GM15510 (cell line): ENCODE measurements around the gene MXRA8.

Experiments
- POLR2A ChIP-seq: IDR thresholded peaks from 3 replicates; pipeline ENCODE4 v1.6.1; 2011; ENCODE audit warnings: borderline replicate concordance; ENCODE audit not compliant: insufficient read length; ENCODE audit errors: extremely low read depth

The MXRA8 gene, protein sequence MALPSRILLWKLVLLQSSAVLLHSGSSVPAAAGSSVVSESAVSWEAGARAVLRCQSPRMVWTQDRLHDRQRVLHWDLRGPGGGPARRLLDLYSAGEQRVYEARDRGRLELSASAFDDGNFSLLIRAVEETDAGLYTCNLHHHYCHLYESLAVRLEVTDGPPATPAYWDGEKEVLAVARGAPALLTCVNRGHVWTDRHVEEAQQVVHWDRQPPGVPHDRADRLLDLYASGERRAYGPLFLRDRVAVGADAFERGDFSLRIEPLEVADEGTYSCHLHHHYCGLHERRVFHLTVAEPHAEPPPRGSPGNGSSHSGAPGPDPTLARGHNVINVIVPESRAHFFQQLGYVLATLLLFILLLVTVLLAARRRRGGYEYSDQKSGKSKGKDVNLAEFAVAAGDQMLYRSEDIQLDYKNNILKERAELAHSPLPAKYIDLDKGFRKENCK

DNA sequence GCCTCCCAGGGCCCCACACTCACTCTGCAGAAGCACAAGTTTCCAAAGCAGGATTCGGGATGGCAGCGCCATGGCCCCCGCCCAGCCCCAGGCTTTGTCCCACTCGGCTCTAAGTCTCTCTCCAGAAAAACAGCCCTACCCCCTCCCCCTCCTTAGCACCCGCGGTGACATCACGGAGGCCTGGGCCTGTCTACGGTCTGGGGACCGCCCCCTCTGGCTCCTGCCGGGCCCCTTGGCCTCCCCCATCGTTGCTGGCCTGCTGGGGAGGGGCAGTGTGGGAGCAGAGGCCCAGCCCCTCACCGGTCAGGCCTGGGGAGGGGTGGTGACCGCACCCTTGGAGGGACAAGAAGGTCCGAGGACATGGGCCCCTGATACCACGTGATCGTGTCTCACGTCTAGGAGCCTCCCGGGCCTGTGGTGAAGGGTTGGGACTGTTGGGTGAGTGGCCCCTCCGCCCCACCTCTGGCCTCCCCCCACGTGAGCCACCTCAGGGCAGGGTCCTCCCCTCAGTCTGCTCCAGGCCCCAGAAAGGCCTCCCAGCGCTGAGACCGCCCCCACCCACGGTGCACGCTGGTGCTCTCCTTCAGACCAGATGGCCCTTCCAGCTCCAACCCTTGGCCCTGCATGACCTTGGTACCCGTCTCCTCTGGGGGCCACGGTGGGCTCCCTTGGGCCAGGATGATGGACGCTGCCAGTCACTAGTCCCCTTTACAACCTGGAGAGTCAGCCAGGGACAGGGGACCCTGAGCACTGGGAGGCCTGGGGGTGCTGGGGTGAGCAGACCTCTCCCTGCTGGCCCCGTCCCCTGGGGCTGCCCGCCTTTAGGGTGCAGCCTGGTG is at the start of gene MXRA8:
Gene MXRA8, minus strand, starts transcription at position 123 of the 839 bp plus-strand sequence. Its CDS starts 51 bp downstream, at position 72.
- TF ChIP-seq POLR2A: no peak

DNA sequence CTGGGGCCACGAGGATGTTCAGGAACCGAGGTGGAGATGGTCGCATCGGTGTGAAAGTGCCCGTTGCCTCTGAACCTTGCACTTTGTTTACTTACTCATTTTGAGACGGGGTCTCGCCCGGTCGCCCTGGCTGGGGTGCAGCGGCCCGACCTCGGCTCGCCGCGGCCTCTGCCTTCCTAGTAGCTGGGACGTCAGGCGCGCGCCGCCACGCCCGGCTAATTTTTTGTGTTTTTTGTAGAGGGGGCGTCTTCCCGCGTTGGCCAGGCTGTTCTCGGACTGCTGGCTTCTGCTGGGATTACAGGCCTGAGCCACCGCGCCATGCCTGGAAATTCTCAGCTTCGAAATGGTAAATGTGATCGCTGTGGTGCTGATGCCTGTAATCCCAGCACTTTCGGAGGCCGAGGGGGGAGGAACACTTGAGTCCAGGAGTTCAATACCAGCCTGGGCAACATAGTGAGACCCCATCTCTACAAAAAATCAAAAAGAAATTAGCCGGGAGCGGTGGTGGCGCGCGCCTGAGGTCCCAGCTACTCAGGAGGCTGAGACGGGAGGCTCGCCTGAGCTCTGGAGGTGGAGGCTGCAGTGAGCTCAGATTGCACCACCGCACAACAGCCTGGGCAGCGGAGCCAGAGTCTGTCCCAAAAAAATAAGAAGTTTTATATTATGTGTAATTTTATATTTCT is 49.4 kb upstream of the MXRA8 start:
- TF ChIP-seq POLR2A: no peak

DNA sequence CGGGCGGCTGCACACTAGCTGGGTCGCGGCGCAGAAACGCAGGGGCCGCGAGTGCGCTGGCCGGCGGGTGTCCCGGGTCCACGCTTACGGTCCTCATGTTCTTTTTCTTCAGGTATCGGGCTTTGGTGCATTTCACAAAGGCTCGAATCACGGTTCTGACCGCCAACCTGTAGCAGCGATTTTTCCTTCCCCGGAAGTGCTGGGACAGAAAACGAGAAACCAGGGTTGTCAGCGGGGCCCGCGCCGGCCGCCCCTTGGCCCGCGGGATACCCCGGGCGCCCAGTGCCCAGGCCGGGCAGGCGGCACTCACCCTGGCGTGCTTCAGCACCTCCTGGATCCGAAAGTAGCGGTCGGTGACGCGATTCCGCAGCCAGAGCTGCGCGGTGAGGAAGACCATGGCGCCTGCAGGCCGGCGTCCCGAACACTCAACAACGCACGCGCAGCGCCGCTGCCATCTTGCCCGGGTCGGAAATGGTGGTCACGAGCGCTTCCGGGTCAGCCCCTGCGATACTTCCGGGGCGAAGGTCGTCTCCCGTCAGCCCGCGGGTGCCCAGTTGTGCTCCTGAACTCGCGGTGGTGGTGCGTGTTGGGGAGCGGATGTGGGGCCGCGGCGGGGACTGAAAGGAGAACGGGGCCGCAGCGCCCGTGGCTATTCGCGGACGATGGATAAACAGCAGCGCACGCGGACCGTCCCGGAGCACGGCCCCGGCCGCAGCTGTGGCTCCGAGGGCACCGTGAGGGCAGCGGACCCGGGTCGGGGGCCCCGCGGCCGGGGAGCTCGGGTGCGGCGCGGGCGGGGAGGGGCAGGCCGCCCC is 48.7 kb upstream of the MXRA8 start, which contains the start of gene MRPL20:
Gene MRPL20, minus strand, starts transcription at position 473 of the 815 bp plus-strand sequence. Its CDS starts 76 bp downstream, at position 397.
- peak; percentile 95 for TF ChIP-seq POLR2A

DNA sequence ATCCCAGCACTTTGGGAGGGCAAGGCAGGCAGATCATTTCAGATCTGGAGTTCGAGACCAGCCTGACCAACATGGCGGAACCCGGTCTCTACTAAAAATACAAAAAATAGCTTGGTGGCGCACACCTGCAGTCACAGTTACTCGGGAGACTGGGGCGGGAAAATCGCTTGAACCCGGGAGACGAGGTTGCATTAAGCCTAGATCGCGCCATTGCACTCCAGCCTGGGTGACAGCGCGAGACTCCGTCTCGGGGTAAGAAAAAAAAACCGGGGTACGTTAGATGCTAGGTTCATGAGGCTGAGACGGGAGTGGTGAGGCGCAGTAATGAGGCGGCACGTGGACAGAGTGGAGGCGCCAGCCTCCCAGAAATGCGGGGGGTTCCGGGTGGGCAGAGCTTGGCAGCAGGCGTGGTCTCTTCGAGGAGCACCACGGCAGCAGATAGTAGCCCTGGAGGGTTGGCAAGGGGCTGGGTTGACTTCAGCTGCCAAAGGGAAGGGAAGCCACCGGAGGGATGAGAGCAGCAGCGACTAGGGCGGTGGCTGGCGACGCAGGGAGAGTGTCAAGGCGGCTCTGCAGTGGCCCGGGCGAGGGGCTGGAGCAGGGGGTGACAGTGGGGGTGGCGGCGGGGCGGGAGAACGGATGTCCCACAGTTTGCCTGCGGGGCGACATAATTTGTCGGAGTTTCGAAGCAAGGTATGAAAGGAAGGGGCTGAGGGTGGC is 47.9 kb upstream of the MXRA8 start:
- no peak for TF ChIP-seq POLR2A

DNA sequence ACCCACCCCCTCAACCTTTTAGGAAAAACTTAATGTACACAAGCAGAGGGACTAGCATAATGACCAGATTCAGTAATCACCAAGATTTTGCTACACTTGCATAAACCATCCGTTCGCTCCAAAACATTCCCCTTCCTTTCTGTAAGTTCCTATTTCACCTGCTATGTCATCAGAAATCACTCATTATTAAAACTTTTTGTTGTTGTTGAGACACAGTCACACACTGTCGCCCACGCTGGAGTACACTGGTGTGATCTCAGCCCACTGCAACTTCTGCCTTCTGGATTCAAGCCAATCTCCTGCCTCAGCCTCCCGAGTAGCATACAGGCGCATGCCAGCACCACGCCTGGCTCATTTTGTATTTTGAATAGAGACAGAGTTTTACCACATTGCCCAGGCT is 45.3 kb upstream of the MXRA8 start:
- no peak for TF ChIP-seq POLR2A

DNA sequence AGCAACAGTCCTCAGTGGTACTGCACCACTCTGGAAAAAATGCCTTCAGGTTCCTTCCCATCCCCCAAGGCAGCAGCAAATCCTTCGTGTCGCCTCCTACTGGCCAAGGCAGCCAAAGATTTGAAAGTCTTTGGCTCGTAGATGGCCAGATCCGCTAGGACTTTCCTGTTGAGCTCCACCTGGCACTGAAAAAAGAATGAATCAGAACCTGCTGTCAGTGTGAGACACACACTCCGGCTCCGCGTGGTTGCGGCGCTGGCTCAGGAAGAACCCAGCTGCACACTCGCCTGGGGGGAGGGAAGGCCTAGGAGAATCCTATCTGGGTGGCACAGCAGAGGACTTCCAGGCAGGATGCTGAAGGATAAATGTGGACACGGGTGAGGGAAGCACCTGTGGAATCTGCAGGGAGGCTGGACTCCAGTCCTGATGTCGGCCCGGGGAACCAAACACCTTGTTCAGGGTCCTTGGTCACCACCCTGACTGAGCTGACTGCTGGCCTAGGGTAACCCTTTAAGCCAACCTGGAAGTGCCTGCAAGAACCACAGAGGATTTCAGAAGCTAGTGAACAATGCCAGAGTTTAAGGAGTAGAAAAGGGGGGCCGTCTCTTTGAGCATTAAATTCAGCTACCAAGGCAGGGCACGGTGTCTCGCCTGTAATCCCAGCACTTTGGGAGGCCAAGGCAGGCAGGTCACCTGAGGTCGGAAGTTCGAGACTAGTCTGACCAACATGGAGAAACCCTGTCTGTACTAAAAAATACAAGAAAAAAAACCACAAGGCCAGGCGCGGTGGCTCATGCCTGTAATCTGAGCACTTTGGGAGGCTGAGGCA is 43.9 kb upstream of the MXRA8 start:
- TF ChIP-seq POLR2A: no peak

DNA sequence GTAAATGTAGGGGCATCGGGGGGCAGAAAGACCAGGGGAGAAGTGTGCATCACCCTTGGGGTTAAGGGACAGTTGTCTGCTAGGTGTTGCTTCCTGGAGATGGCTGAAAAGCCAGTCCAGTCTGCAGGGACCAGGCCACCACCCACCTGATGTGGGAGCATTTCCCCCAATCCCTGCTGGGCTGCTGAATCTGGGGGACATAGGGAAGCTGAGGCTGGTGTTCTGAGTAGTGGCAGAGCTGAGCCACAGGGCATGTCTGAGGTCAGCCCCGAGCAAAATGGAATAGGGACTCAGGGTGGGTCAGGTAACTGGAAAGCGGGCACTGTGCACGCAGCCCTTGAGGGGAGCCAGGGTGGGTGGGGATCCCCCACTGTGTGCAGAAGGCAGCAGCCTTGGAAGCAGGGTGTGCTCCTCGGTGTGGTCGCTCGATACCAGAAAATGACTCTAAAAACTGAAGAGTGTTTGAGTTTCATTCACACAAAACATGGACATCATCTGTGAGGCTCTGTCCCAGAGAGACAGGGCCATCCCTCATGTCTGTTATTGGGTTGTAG is 43.2 kb upstream of the MXRA8 start:
- no peak for TF ChIP-seq POLR2A

DNA sequence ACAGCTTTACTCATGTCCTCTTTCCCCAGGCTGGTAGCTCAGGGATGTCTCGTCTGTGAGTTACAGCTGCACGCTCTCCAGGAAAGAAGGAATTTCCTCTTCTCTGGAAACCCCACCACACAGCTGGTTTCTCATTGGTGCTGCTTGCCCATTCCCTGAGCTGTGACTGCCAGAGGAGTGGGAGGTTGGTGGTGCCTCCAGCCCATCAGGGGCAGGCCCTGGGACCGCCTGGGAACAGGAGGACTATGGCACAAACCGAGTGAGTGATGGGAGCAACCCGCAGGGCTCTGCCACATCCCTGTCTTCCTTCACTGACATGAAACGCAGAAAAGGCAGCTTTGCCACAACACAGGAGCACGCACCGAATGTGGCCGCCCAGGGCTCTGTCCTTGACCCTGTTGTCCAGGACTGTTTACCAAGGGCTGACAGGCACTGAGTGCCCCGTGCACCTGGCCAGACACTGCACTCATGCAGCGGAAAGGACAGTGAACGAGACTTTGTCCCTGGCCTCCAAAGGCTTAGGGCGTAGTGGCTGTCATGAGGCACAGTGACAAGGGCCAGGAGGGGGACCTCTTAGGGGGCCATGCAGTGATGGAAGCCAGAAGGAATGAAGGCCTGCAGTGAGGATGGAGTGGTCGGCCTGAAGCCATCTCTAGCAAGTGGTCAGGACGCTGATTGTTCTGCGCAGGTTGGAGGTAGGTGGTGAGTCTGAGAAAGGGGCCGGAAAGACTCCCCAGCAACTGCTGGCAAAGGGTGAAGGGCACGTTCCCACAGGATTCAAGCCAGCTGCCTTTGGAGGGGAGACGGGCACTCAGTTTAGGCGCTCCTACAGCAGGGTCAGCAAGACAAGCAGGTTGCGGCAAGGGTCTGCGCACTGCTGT is 42.5 kb upstream of the MXRA8 start:
- TF ChIP-seq POLR2A: no peak

DNA sequence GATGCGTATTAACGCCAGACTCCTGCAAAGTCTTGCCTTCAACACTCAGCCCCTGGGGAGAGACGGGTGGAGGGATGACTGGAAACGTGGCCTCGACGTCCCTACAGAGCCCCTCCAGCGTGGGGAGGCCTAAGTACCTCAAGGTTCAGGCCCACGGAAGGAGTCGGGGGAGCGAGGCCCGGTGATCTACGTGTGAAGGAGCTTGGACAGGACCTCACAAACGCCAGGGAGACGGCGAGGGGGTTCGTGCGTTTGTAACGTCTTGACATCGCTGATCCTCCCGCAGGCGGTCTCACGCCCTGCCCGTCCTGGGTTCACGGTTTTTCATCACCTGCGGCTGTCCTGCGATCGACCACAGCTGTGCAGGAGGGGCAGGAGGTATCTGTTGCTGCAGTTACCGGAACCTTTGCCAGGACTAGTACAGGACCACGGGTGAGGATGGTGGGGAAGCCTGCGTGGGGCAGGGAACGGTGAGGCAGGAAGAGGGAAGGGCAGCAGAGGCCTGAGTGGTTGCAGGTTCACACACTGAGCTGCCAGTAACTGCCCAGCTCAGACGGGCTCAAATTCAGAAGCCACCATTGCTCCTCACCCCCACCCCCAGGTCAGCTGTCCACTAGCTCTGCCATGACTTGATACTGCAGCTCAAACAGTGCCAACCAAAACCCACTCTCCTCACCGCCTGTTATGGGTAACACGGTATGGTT is 41.7 kb upstream of the MXRA8 start:
- TF ChIP-seq POLR2A: no peak

DNA sequence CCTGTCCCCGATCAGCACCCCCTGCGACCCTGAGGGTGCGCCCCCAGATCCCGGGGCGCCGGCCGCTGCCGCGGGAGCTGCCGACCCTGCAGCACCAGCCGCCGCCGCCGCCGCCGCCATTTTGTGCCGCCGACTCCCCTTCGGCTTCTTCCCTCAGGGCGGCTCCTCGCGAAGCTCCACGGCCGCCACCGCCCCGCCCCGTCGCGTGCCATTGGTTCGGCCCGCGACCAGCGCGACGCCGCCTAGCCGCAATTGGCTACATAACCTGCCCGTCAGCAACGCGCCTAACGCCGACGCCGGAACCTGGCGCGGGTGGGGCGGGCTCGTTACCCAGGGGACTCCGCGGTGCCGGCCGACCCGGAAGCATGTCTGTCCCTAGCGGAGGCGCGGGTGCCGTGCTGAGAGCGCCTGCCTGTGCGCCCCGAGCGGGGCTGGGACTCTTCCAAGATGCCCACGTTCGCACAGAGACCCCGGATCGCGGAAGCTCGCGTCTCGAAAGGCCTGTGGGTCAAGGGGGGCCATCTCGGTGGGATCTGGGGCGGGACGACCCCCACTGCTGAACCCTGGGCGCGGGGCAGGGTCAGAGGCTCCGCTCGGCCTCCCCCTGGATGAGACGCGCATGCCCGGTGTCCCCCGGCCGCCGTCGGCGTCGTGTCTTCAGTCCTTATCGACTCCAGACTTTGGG is 41.0 kb upstream of the MXRA8 start, which contains the start of gene CCNL2:
Gene CCNL2, minus strand, starts transcription at position 149 of the 685 bp plus-strand sequence. Its CDS starts 29 bp downstream, at position 120.
- peak; percentile 96 for TF ChIP-seq POLR2A

DNA sequence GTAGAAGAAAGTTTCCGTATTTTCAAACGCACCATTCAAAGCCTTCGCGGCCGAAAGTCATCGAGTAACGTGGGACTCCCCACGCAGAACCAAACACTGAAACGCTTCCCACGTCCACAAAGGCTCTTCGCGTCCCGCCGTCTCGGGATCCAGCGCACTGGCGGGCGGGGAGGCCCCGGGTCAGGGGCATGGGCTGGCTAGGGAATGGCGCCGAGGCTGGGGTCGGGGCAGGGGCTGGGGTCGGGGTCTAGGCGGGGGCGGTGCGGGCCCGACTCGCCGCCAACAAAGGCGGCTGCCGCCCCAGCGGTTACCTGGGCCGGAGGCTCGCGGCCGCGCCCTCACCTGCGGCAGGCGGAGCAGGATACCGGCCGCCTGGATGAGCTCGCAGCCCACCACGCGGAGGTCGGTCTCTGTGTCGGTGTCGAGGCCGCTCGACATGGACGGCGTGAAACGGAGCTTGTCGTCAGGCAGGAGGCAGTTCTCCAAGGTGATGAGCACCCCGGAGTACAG is 40.4 kb upstream of the MXRA8 start:
- TF ChIP-seq POLR2A: no peak
